DOHH2 (cell line): Measurements from ENCODE around the gene DMBT1.

ENCODE experiments used
- CTCF ChIP-seq: fragments of 200-600 bp; sonication (generic); IDR thresholded peaks from one replicate; pipeline ENCODE4 v1.5.1; 2014; ENCODE audit warnings: antibody characterized with exemption, mild to moderate bottlenecking, low read depth, low read length; ENCODE audit not compliant: poor library complexity, severe bottlenecking
- EZH2phosphoT487 ChIP-seq: fragments of 200-600 bp; sonication (generic); IDR thresholded peaks from 2 replicates; pipeline ENCODE4 v1.6.1; 2017; ENCODE audit warnings: borderline replicate concordance, mild to moderate bottlenecking, antibody characterized with exemption, low read length, moderate library complexity, mixed read lengths

DNA sequence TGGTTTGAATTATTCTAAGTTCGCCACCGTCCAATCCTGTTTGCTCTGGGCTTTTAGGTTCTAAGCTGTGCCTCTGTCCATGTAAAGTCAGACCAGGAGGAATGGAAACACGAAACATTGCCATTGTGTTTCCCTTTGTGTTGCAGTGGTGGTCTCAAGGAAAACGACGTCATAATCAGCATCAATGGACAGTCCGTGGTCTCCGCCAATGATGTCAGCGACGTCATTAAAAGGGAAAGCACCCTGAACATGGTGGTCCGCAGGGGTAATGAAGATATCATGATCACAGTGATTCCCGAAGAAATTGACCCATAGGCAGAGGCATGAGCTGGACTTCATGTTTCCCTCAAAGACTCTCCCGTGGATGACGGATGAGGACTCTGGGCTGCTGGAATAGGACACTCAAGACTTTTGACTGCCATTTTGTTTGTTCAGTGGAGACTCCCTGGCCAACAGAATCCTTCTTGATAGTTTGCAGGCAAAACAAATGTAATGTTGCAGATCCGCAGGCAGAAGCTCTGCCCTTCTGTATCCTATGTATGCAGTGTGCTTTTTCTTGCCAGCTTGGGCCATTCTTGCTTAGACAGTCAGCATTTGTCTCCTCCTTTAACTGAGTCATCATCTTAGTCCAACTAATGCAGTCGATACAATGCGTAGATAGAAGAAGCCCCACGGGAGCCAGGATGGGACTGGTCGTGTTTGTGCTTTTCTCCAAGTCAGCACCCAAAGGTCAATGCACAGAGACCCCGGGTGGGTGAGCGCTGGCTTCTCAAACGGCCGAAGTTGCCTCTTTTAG is 46.3 kb upstream of the DMBT1 start:
- TF ChIP-seq CTCF (no peak), EZH2phosphoT487 (no peak)
